Activated T-helper 17 cell treated with anti-CD3 and anti-CD28 coated beads, Interleukin-2, amount 50 U/mL, for 72 hours (primary cell): ENCODE results near the gene STARD8. TPM values are rescaled to one million over a fixed set of nuclear protein-coding genes. Genes with fewer than 3 reads are reported as not detected.
"Not testable (repeated sequence)": the region's sequence is repeated elsewhere in the genome, so short reads cannot be mapped to it uniquely, and the experiment has no call there.

Experiments used
- ATAC-seq: fragments of 150-1000 bp; cut with Tn5 transposase; replicated peaks from 2 replicates; pipeline ENCODE4 v1.10.0; 2021; ENCODE audit warnings: mild to moderate bottlenecking, moderate library complexity
- H3K27ac Mint-ChIP-seq: one replicate; pipeline ENCODE4 v1.8.0; 2022; ENCODE audit warnings: mixed read lengths
- H3K27me3 Mint-ChIP-seq: one replicate; pipeline ENCODE4 v1.8.0; 2022; ENCODE audit warnings: mixed read lengths
- H3K36me3 Mint-ChIP-seq: one replicate; pipeline ENCODE4 v1.8.0; 2022; ENCODE audit warnings: low read depth, mild to moderate bottlenecking, mixed read lengths
- H3K4me1 Mint-ChIP-seq: one replicate; pipeline ENCODE4 v1.8.0; 2022; ENCODE audit warnings: mixed read lengths
- H3K4me3 Mint-ChIP-seq: one replicate; pipeline ENCODE4 v1.8.0; 2022; ENCODE audit warnings: mild to moderate bottlenecking, mixed read lengths
- H3K9me3 Mint-ChIP-seq: one replicate; pipeline ENCODE4 v1.8.0; 2022; ENCODE audit warnings: mixed read lengths
- total RNA-seq, 2 donors: library from RNA; stranded (reverse); gene quantifications; one replicate each; pipeline ENCODE4 v1.2.3, GENCODE V29; 2022

Gene STARD8
- total RNA-seq, 2 donors from 2014 or later = 0.52 to 1.8 TPM

- Mint-ChIP-seq H3K4me3 (no peak overlapping the region), H3K4me1 (no peaks in the 10 kb centered on the region), H3K27me3 (no peaks in the 10 kb centered on the region), H3K36me3 (no peaks in the 10 kb centered on the region), H3K9me3 (no peaks in the 10 kb centered on the region), H3K27ac (no peak overlapping the region)
- no peak for ATAC-seq
Measured at GRCh38 chrX:68724531-68725020, 77.1 kb downstream of the STARD8 start.

GRCh38 chrX:68725756-68726365 is 78.4 kb downstream of the STARD8 start:
- no peaks in the 10 kb centered on the region for H3K9me3 Mint-ChIP-seq
- H3K4me1 Mint-ChIP-seq = no peaks in the 10 kb centered on the region
- no peak overlapping the region for H3K4me3 Mint-ChIP-seq
- no peaks in the 10 kb centered on the region for H3K27me3 Mint-ChIP-seq
- ATAC-seq = no peak
- no peaks in the 10 kb centered on the region for H3K36me3 Mint-ChIP-seq
- H3K27ac Mint-ChIP-seq = no peak overlapping the region

- Mint-ChIP-seq H3K36me3 (no peaks in the 10 kb centered on the region), H3K27ac (no peak overlapping the region), H3K4me3 (no peak overlapping the region), H3K27me3 (no peaks in the 10 kb centered on the region), H3K4me1 (no peaks in the 10 kb centered on the region), H3K9me3 (no peaks in the 10 kb centered on the region)
- no peak for ATAC-seq
Measured at GRCh38 chrX:68726366-68726765, 78.9 kb downstream of the STARD8 start.

GRCh38 chrX:68727696-68728095 is 80.2 kb downstream of the STARD8 start:
- Mint-ChIP-seq H3K9me3 (no peaks in the 10 kb centered on the region), H3K36me3 (no peaks in the 10 kb centered on the region), H3K4me1 (no peaks in the 10 kb centered on the region), H3K4me3 (no peak overlapping the region), H3K27me3 (no peaks in the 10 kb centered on the region), H3K27ac (no peak overlapping the region)
- ATAC-seq = no peak

- Mint-ChIP-seq H3K4me3 (no peak overlapping the region), H3K4me1 (no peaks in the 10 kb centered on the region), H3K27ac (no peak overlapping the region), H3K9me3 (no peaks in the 10 kb centered on the region), H3K36me3 (no peaks in the 10 kb centered on the region), H3K27me3 (no peaks in the 10 kb centered on the region)
- no peak for ATAC-seq
Measured at GRCh38 chrX:68728186-68728585, 80.7 kb downstream of the STARD8 start.

- no peak for ATAC-seq
Measured at GRCh38 chrX:68731254-68731653, 83.8 kb downstream of the STARD8 start.

GRCh38 chrX:68732906-68733493 is 85.5 kb downstream of the STARD8 start:
- H3K4me3 Mint-ChIP-seq = no peak overlapping the region
- H3K36me3 Mint-ChIP-seq = no peaks in the 10 kb centered on the region
- H3K27ac Mint-ChIP-seq = no peak overlapping the region
- H3K27me3 Mint-ChIP-seq = peaks cover 5% of the 10 kb centered on the region
- no peaks in the 10 kb centered on the region for H3K9me3 Mint-ChIP-seq
- H3K4me1 Mint-ChIP-seq = no peaks in the 10 kb centered on the region
- peak; percentile 75 for ATAC-seq

More at GRCh38 chrX:68731254-68731653, 83.8 kb downstream of the STARD8 start:
- peaks cover 5% of the 10 kb centered on the region for H3K27me3 Mint-ChIP-seq
- H3K4me3 Mint-ChIP-seq = no peak overlapping the region
- H3K4me1 Mint-ChIP-seq = no peaks in the 10 kb centered on the region
- H3K27ac Mint-ChIP-seq = no peak overlapping the region
- no peaks in the 10 kb centered on the region for H3K9me3 Mint-ChIP-seq
- no peaks in the 10 kb centered on the region for H3K36me3 Mint-ChIP-seq

GRCh38 chrX:68735266-68735665 is 87.8 kb downstream of the STARD8 start:
- Mint-ChIP-seq H3K4me3 (no peak overlapping the region), H3K36me3 (no peaks in the 10 kb centered on the region), H3K9me3 (no peaks in the 10 kb centered on the region), H3K27ac (no peak overlapping the region), H3K27me3 (peaks cover 5% of the 10 kb centered on the region), H3K4me1 (no peaks in the 10 kb centered on the region)
- no peak for ATAC-seq

- not testable (repeated sequence) for ATAC-seq, H3K4me3 Mint-ChIP-seq, H3K27me3 Mint-ChIP-seq, H3K9me3 Mint-ChIP-seq, H3K4me1 Mint-ChIP-seq, H3K36me3 Mint-ChIP-seq, H3K27ac Mint-ChIP-seq
Measured at GRCh38 chrX:68741864-68742263, 94.4 kb downstream of the STARD8 start.

- no peak for ATAC-seq
- Mint-ChIP-seq H3K27me3 (no peaks in the 10 kb centered on the region), H3K4me3 (no peak overlapping the region), H3K9me3 (no peaks in the 10 kb centered on the region), H3K4me1 (peaks cover 4% of the 10 kb centered on the region), H3K36me3 (no peaks in the 10 kb centered on the region), H3K27ac (no peak overlapping the region)
Measured at GRCh38 chrX:68743754-68744153, 96.3 kb downstream of the STARD8 start.

- H3K27me3 Mint-ChIP-seq = no peaks in the 10 kb centered on the region
- no peak overlapping the region for H3K27ac Mint-ChIP-seq
- no peak for ATAC-seq
- H3K4me1 Mint-ChIP-seq = peaks cover 10% of the 10 kb centered on the region
- no peaks in the 10 kb centered on the region for H3K36me3 Mint-ChIP-seq
- no peak overlapping the region for H3K4me3 Mint-ChIP-seq
- H3K9me3 Mint-ChIP-seq = no peaks in the 10 kb centered on the region
Measured at GRCh38 chrX:68746988-68747387, 99.5 kb downstream of the STARD8 start.

GRCh38 chrX:68748030-68748429 is 100.6 kb downstream of the STARD8 start:
- ATAC-seq = peak; percentile 5
- Mint-ChIP-seq H3K4me1 (peaks cover 10% of the 10 kb centered on the region), H3K9me3 (no peaks in the 10 kb centered on the region), H3K27ac (peak overlapping the region; percentile 83), H3K36me3 (no peaks in the 10 kb centered on the region), H3K4me3 (no peak overlapping the region), H3K27me3 (no peaks in the 10 kb centered on the region)

GRCh38 chrX:68749426-68749825 is 102.0 kb downstream of the STARD8 start:
- Mint-ChIP-seq H3K4me1 (peaks cover 10% of the 10 kb centered on the region), H3K9me3 (peaks cover 5% of the 10 kb centered on the region), H3K36me3 (no peaks in the 10 kb centered on the region), H3K4me3 (peak overlapping the region; percentile 15), H3K27ac (peak overlapping the region; percentile 25), H3K27me3 (no peaks in the 10 kb centered on the region)
- ATAC-seq = peak; percentile 88

GRCh38 chrX:68750316-68750715 is 102.8 kb downstream of the STARD8 start:
- no peak overlapping the region for H3K4me3 Mint-ChIP-seq
- no peak overlapping the region for H3K27ac Mint-ChIP-seq
- peaks cover 10% of the 10 kb centered on the region for H3K4me1 Mint-ChIP-seq
- ATAC-seq = no peak
- no peaks in the 10 kb centered on the region for H3K36me3 Mint-ChIP-seq
- H3K27me3 Mint-ChIP-seq = no peaks in the 10 kb centered on the region
- H3K9me3 Mint-ChIP-seq = peaks cover 6% of the 10 kb centered on the region

GRCh38 chrX:68751372-68751771 is 103.9 kb downstream of the STARD8 start:
- Mint-ChIP-seq H3K4me1 (peaks cover 10% of the 10 kb centered on the region), H3K9me3 (peaks cover 6% of the 10 kb centered on the region), H3K27me3 (no peaks in the 10 kb centered on the region), H3K27ac (no peak overlapping the region), H3K4me3 (no peak overlapping the region), H3K36me3 (no peaks in the 10 kb centered on the region)
- ATAC-seq = no peak
